Neural progenitor cell (in vitro differentiated cells): ENCODE results near the gene CTSW. TPM values are rescaled to one million over a fixed set of nuclear protein-coding genes. Genes with fewer than 3 reads are reported as not detected.

ENCODE experiments used
- DNase-seq: peaks from one replicate; pipeline ENCODE4 v3.0.0-alpha.2; 2016; ENCODE audit warnings: low spot score
- H2AFZ ChIP-seq: fragments of 200-600 bp; sonication (generic); replicated peaks from 2 replicates; pipeline ENCODE4 v1.6.1; 2016; ENCODE audit warnings: antibody characterized with exemption
- H3F3A ChIP-seq: fragments of 200-600 bp; sonication (generic); 2 replicates; pipeline ENCODE4 v1.6.1; 2016; ENCODE audit warnings: antibody characterized with exemption, low read depth
- H3K27ac ChIP-seq: fragments of 200-600 bp; sonication (generic); 2 replicates; pipeline ENCODE4 v1.5.1; 2016; ENCODE audit warnings: mild to moderate bottlenecking
- H3K27me3 ChIP-seq: fragments of 200-600 bp; sonication (generic); 2 replicates; pipeline ENCODE4 v1.6.1; 2016; ENCODE audit warnings: mild to moderate bottlenecking, moderate library complexity
- H3K36me3 ChIP-seq: fragments of 200-600 bp; sonication (generic); 2 replicates; pipeline ENCODE4 v1.5.1; 2016
- H3K4me1 ChIP-seq: fragments of 200-600 bp; sonication (generic); 2 replicates; pipeline ENCODE4 v1.6.1; 2016; ENCODE audit warnings: mixed run types
- H3K4me2 ChIP-seq: fragments of 200-600 bp; sonication (generic); 2 replicates; pipeline ENCODE4 v1.6.1; 2016
- H3K4me3 ChIP-seq: fragments of 200-600 bp; sonication (generic); 2 replicates; pipeline ENCODE4 v1.5.1; 2016
- H3K79me2 ChIP-seq: fragments of 200-600 bp; sonication (generic); 2 replicates; pipeline ENCODE4 v1.6.1; 2016; ENCODE audit warnings: low read depth
- H3K9ac ChIP-seq: fragments of 200-600 bp; sonication (generic); 2 replicates; pipeline ENCODE4 v1.6.1; 2016
- H3K9me3 ChIP-seq: fragments of 200-600 bp; sonication (generic); 2 replicates; pipeline ENCODE4 v1.5.1; 2016; ENCODE audit warnings: low read depth
- H4K20me1 ChIP-seq: fragments of 200-600 bp; sonication (generic); 2 replicates; pipeline ENCODE4 v1.6.1; 2016; ENCODE audit warnings: low read depth
- H3K27ac Mint-ChIP-seq: 3 replicates; pipeline ENCODE4 v1.8.0; 2021; ENCODE audit warnings: mixed read lengths
- H3K27me3 Mint-ChIP-seq: 2 replicates; pipeline ENCODE4 v1.8.0; 2022; ENCODE audit warnings: low read depth, mild to moderate bottlenecking, inconsistent platforms, moderate library complexity, mixed read lengths; ENCODE audit not compliant: insufficient read depth
- H3K36me3 Mint-ChIP-seq: 3 replicates; pipeline ENCODE4 v1.8.0; 2021; ENCODE audit warnings: mixed read lengths
- H3K4me1 Mint-ChIP-seq: 3 replicates; pipeline ENCODE4 v1.8.0; 2021; ENCODE audit warnings: mixed read lengths
- H3K4me3 Mint-ChIP-seq: 3 replicates; pipeline ENCODE4 v1.8.0; 2021; ENCODE audit warnings: mild to moderate bottlenecking, moderate library complexity, mixed read lengths
- H3K9me3 Mint-ChIP-seq: 3 replicates; pipeline ENCODE4 v1.8.0; 2020; ENCODE audit warnings: mixed read lengths
- EZH2 ChIP-seq: fragments of 200-600 bp; sonication (generic); IDR thresholded peaks from 2 replicates; pipeline ENCODE4 v1.6.1; 2017; ENCODE audit warnings: antibody characterized with exemption, mild to moderate bottlenecking, moderate library complexity
- EZH2phosphoT487 ChIP-seq: fragments of 200-600 bp; sonication (generic); IDR thresholded peaks from 2 replicates; pipeline ENCODE4 v1.6.1; 2017; ENCODE audit warnings: antibody characterized with exemption
- total RNA-seq: library from RNA; depleted of rRNA; stranded (reverse); fragments of >200 nt; gene quantifications from 2 replicates; pipeline ENCODE4 v1.2.3, GENCODE V29; 2015; ENCODE audit warnings: low replicate concordance
- TF ChIP-seq, protein P1 (sequence below): fragments of 200-600 bp; sonication (generic); IDR thresholded peaks from 2 replicates; pipeline ENCODE4 v1.5.1; 2017; ENCODE audit warnings: antibody characterized with exemption, mild to moderate bottlenecking

The CTSW gene
- total RNA-seq, 1 donor from 2014 or later = not detected

DNA sequence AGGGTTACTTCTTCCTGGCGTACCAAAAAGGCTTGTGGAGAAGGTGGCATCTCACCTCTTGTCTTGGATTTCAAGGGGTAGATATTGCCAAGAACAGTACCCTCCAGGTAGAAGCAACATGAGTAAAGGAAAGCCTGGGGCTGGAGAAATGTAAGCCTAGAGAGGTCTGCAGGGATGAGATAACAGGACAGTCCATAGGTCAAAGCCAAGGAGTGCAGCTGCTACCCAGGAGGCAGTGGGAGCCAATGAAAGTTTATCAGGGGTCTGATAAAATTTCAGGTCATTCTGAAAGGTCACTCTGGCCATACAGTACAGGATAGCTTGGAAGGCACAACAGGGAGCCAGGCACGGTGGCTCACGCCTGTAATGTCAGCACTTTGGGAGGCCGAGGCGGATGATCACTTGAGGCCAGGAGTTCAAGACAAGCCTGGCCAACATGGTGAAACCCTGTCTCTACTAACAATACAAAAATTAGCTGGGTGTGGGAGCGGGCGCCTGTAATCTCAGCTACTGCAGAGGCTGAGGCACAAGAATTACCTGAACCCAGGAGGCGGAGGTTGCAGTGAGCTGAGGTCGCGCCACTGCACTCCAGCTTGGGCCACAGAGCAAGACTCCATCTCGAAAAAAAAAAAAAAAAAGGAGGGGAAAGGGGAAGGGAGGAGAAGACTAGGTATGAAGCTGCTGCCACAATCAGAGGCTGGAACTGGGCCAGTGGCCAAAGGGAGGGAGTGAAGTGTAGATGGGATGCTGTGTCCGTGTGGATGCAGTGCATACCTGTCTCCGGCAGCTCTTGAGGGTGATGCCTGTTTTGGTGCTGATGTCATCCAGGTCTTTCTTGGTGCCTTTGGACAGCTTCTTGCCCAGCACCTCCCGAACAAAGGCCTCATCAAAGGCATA lies 7.4 kb downstream of the CTSW start:
- H3K27me3 Mint-ChIP-seq = peaks cover 2% of the 10 kb centered on the region
- Histone ChIP-seq H3K4me1 (peaks cover 19% of the 10 kb centered on the region), H2AFZ (no peak overlapping the region), H3K36me3 (peaks cover 4% of the 10 kb centered on the region), H3K79me2 (peaks cover 29% of the 10 kb centered on the region), H3K4me3 (peak overlapping the region; percentile 66), H3K27me3 (peaks cover 18% of the 10 kb centered on the region), H3K27ac (no peak overlapping the region), H3F3A (peaks cover 43% of the 10 kb centered on the region), H3K9ac (peak overlapping the region; percentile 58), H3K4me2 (peak overlapping the region; percentile 98), H3K9me3 (no peaks in the 10 kb centered on the region), H4K20me1 (peaks cover 17% of the 10 kb centered on the region)
- H3K4me3 Mint-ChIP-seq = peak overlapping the region; percentile 98
- DNase-seq = no peak
- H3K27ac Mint-ChIP-seq = no peak overlapping the region
- TF ChIP-seq, protein P1, sequence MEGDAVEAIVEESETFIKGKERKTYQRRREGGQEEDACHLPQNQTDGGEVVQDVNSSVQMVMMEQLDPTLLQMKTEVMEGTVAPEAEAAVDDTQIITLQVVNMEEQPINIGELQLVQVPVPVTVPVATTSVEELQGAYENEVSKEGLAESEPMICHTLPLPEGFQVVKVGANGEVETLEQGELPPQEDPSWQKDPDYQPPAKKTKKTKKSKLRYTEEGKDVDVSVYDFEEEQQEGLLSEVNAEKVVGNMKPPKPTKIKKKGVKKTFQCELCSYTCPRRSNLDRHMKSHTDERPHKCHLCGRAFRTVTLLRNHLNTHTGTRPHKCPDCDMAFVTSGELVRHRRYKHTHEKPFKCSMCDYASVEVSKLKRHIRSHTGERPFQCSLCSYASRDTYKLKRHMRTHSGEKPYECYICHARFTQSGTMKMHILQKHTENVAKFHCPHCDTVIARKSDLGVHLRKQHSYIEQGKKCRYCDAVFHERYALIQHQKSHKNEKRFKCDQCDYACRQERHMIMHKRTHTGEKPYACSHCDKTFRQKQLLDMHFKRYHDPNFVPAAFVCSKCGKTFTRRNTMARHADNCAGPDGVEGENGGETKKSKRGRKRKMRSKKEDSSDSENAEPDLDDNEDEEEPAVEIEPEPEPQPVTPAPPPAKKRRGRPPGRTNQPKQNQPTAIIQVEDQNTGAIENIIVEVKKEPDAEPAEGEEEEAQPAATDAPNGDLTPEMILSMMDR = no peak
- TF ChIP-seq EZH2phosphoT487 = no peak
- TF ChIP-seq EZH2 = no peak
- no peaks in the 10 kb centered on the region for H3K9me3 Mint-ChIP-seq
- H3K4me1 Mint-ChIP-seq = peaks cover 44% of the 10 kb centered on the region
- H3K36me3 Mint-ChIP-seq = peaks cover 25% of the 10 kb centered on the region

DNA sequence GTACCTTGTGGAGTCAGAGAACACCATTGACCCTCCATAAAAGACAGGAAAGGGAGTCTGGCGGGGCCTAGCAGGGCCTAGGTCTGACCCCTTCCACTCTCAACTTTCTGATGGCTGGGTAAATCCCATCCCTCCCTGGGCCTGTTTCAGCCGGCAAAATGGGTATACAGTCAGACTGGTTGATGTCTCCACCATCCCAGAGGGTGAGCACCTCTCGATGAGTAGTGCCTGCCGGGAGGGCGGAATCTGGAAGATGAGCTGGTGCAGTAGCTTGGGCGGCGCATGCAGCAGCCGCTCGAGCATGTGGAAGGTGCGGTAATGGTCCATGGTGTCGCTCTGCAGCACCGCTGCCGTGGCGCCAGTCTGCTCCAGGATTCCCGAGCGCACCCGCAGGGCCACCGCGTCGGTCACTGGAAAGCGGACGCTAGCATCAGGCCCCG lies 8.1 kb downstream of the CTSW start:
- Mint-ChIP-seq H3K4me1 (peaks cover 51% of the 10 kb centered on the region), H3K36me3 (peaks cover 21% of the 10 kb centered on the region), H3K9me3 (no peaks in the 10 kb centered on the region), H3K27me3 (peaks cover 8% of the 10 kb centered on the region), H3K27ac (peak overlapping the region; percentile 91), H3K4me3 (peak overlapping the region; percentile 98)
- Histone ChIP-seq H3K79me2 (peaks cover 31% of the 10 kb centered on the region), H3K4me2 (peak overlapping the region; percentile 98), H3K4me3 (peak overlapping the region; percentile 66), H4K20me1 (peaks cover 24% of the 10 kb centered on the region), H3K36me3 (peaks cover 4% of the 10 kb centered on the region), H3F3A (peaks cover 49% of the 10 kb centered on the region), H3K9me3 (no peaks in the 10 kb centered on the region), H3K27me3 (peaks cover 18% of the 10 kb centered on the region), H3K9ac (peak overlapping the region; percentile 58), H3K27ac (peak overlapping the region; percentile 82), H3K4me1 (peaks cover 21% of the 10 kb centered on the region), H2AFZ (peak overlapping the region; percentile 59)
- TF ChIP-seq, protein P1 = no peak
- TF ChIP-seq EZH2 (no peak), EZH2phosphoT487 (no peak)
- no peak for DNase-seq

GRCh38 chr11:65888163-65888814 lies 8.7 kb downstream of the CTSW start, which contains the start of gene FIBP:
Gene FIBP (minus strand): TSS chr11:65888471. CDS start chr11:65888418, 53 bp downstream.
- Histone ChIP-seq H3K4me1 (peaks cover 21% of the 10 kb centered on the region), H3K27me3 (peaks cover 18% of the 10 kb centered on the region), H4K20me1 (peaks cover 28% of the 10 kb centered on the region), H3K27ac (peak within 1 kb of the TSS; percentile 82), H3K9me3 (no peaks in the 10 kb centered on the region), H3K79me2 (peaks cover 31% of the 10 kb centered on the region), H3K4me2 (peak within 1 kb of the TSS; percentile 98), H3K9ac (peak within 1 kb of the TSS; percentile 58), H3K36me3 (peaks cover 4% of the 10 kb centered on the region), H3K4me3 (peak within 1 kb of the TSS; percentile 66), H3F3A (peaks cover 53% of the 10 kb centered on the region), H2AFZ (peak within 1 kb of the TSS; percentile 87)
- Mint-ChIP-seq H3K27me3 (peaks cover 8% of the 10 kb centered on the region), H3K27ac (peak within 1 kb of the TSS; percentile 91), H3K4me1 (peaks cover 52% of the 10 kb centered on the region), H3K4me3 (peak within 1 kb of the TSS; percentile 98), H3K9me3 (no peaks in the 10 kb centered on the region), H3K36me3 (peaks cover 21% of the 10 kb centered on the region)
- peak; percentile 98 for DNase-seq
- TF ChIP-seq EZH2 (no peak), EZH2phosphoT487 (no peak)
- TF ChIP-seq, protein P1 = peak; percentile 78
